Endometrial microvascular endothelial cells (primary cell): ENCODE data around the gene NTNG2. TPM values are rescaled to one million over a fixed set of nuclear protein-coding genes. Genes with fewer than 3 reads are reported as not detected.
"Not testable (repeated sequence)": the region's sequence is repeated elsewhere in the genome, so short reads cannot be mapped to it uniquely, and the experiment has no call there.

ENCODE experiments used
- in situ Hi-C: cut with HindIII; loops from 2 replicates; pipeline ENCODE4 v1.10.0; 2017; ENCODE audit warnings: low sequenced_read_pairs, low pct_unique_long_range_greater_than_20kb; ENCODE audit errors: inconsistent ontology term
- total RNA-seq: library from RNA; depleted of rRNA; stranded (reverse); fragments of >200 nt; gene quantifications from one replicate; pipeline ENCODE4 v1.2.3, GENCODE V29; 2015; ENCODE audit errors: inconsistent ontology term

NTNG2 gene
- total RNA-seq, 1 donor from 2014 or later = 0.19 TPM

- in situ Hi-C loops = not testable (repeated sequence)
Observed at GRCh38 chr9:132269704-132270516, 108.1 kb downstream of the NTNG2 start.

- in situ Hi-C loops = no loop called here
Observed at GRCh38 chr9:132274861-132275260, 113.0 kb downstream of the NTNG2 start.

- in situ Hi-C loops = no loop called here
Observed at GRCh38 chr9:132283165-132283564, 121.3 kb downstream of the NTNG2 start.

GRCh38 chr9:132283863-132284262, 122.0 kb downstream of the NTNG2 start:
- in situ Hi-C loops = no loop called here

GRCh38 chr9:132287256-132287760, 125.5 kb downstream of the NTNG2 start:
- in situ Hi-C loops = no loop called here

GRCh38 chr9:132288361-132288760, 126.5 kb downstream of the NTNG2 start:
- in situ Hi-C loops = no loop called here

GRCh38 chr9:132288966-132289365, 127.1 kb downstream of the NTNG2 start:
- in situ Hi-C loops = no loop called here

GRCh38 chr9:132293145-132293721, 131.4 kb downstream of the NTNG2 start:
- in situ Hi-C loops = no loop called here

Other genes with a start within 250 kb of the NTNG2 start
- 47.5 TPM for gene MED27, start 82.2 kb upstream of the NTNG2 start, total RNA-seq
- 25.4 TPM for gene SETX, start 192.9 kb downstream of the NTNG2 start, total RNA-seq
- gene TTF1, start 244.8 kb downstream of the NTNG2 start, total RNA-seq = 10.4 TPM
- gene CFAP77, start 248.2 kb downstream of the NTNG2 start, total RNA-seq = not detected